Measurements from ENCODE around the gene TSPEAR. TPM values are rescaled to one million over a fixed set of nuclear protein-coding genes. Genes with fewer than 3 reads are reported as not detected.

Gene TSPEAR
- total and polyA plus RNA-seq, 2 of the 13 experiments (the other 11 are each of a cell fraction or from before 2014, with no cell fraction given), result 0.07 to 0.32 TPM

DNA sequence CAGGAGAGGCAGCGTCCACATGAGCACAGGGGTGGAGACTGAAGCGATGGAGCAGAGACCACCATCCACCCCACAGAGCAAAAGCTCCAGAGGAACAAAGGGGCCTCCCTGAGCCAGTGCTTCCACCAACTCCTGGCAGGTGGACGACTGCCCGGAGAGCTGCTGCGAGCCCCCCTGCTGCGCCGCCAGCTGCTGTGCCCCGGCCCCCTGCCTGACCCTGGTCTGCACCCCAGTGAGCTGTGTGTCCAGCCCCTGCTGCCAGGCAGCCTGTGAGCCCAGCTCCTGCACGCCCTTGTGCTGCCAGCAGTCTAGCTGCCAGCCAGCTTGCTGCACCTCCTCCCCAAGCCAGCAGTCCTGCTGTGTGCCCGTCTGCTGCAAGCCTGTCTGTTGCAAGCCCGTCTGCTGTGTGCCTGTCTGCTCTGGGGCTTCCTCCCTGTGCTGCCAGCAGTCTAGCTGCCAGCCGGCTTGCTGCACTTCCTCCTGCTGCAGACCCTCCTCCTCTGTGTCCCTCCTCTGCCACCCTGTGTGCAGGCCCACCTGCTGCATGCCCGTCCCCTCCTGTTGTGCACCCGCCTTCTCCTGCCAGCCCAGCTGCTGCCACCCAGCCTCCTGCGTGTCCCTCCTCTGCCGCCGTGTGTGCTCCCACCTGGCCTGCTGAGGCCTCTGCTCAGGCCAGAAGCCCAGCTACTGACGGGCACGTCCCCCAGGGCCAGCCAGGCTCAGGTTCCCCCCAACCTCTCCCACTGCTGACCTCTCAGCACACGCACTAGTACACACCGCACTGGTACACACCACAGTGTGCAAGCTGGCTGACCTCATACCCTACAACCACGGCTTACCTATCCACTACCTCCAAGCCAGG, 9.0 kb downstream of the TSPEAR start (continued):
- TF ChIP-seq ZNF282 (IDR thresholded peaks at IDR 0.05; ENCODE audit: partially characterized antibody) (no peak), LCORL (IDR thresholded peaks at IDR 0.05) (no peak), LCORL (CRISPR knock-in tag; IDR thresholded peaks at IDR 0.05) (no peak), JUND (CRISPR knock-in tag; IDR thresholded peaks at IDR 0.05) (no peak), HCFC1 (IDR thresholded peaks at IDR 0.05; ENCODE audit: low read depth, low read length) (no peak), ZZZ3 (CRISPR knock-in tag; IDR thresholded peaks at IDR 0.05; ENCODE audit: borderline replicate concordance) (0 out of 2 replicates have a peak, but pooled peaks have one; percentile 5), ZNF550 (CRISPR knock-in tag; IDR thresholded peaks at IDR 0.05; ENCODE audit: borderline replicate concordance) (0 out of 2 replicates have a peak, but pooled peaks have one; percentile 19), MXD4 (CRISPR knock-in tag; IDR thresholded peaks at IDR 0.05) (no peak), ZBTB38 (CRISPR knock-in tag; IDR thresholded peaks at IDR 0.05) (peak; percentile 8; the same call in 1 of the 2 replicates), ZNF776 (CRISPR knock-in tag; IDR thresholded peaks at IDR 0.05) (no peak), TBP (CRISPR knock-in tag; IDR thresholded peaks at IDR 0.05) (no peak), MTF2 (CRISPR knock-in tag; IDR thresholded peaks at IDR 0.05; ENCODE audit: borderline replicate concordance) (no peak), ZMAT3 (CRISPR knock-in tag; conservative IDR thresholded peaks at IDR 0.05) (no peak), REL (CRISPR knock-in tag; conservative IDR thresholded peaks at IDR 0.05) (peak; percentile 22; the same call in 1 of the 2 replicates), MED8 (CRISPR knock-in tag; IDR thresholded peaks at IDR 0.05; ENCODE audit: insufficient replicate concordance) (no peak), ZKSCAN8 (CRISPR knock-in tag; IDR thresholded peaks at IDR 0.05; ENCODE audit: borderline replicate concordance) (no peak), GABPA (IDR thresholded peaks at IDR 0.05; ENCODE audit: low read depth, low read length) (no peak), GABPA (CRISPR knock-in tag; IDR thresholded peaks at IDR 0.05; ENCODE audit: low read depth) (no peak), MIER3 (CRISPR knock-in tag; IDR thresholded peaks at IDR 0.05; ENCODE audit: borderline replicate concordance) (no peak)
- TF ChIP-seq, protein P1, sequence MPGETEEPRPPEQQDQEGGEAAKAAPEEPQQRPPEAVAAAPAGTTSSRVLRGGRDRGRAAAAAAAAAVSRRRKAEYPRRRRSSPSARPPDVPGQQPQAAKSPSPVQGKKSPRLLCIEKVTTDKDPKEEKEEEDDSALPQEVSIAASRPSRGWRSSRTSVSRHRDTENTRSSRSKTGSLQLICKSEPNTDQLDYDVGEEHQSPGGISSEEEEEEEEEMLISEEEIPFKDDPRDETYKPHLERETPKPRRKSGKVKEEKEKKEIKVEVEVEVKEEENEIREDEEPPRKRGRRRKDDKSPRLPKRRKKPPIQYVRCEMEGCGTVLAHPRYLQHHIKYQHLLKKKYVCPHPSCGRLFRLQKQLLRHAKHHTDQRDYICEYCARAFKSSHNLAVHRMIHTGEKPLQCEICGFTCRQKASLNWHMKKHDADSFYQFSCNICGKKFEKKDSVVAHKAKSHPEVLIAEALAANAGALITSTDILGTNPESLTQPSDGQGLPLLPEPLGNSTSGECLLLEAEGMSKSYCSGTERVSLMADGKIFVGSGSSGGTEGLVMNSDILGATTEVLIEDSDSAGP (CRISPR knock-in tag; IDR thresholded peaks at IDR 0.05; ENCODE audit: borderline replicate concordance), result peak; percentile 18; the same call in 1 of the 2 replicates
- TF ChIP-seq, protein P2, sequence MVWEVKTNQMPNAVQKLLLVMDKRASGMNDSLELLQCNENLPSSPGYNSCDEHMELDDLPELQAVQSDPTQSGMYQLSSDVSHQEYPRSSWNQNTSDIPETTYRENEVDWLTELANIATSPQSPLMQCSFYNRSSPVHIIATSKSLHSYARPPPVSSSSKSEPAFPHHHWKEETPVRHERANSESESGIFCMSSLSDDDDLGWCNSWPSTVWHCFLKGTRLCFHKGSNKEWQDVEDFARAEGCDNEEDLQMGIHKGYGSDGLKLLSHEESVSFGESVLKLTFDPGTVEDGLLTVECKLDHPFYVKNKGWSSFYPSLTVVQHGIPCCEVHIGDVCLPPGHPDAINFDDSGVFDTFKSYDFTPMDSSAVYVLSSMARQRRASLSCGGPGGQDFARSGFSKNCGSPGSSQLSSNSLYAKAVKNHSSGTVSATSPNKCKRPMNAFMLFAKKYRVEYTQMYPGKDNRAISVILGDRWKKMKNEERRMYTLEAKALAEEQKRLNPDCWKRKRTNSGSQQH (CRISPR knock-in tag; IDR thresholded peaks at IDR 0.05; ENCODE audit: low read depth), result no peak
- TF ChIP-seq, protein P3, sequence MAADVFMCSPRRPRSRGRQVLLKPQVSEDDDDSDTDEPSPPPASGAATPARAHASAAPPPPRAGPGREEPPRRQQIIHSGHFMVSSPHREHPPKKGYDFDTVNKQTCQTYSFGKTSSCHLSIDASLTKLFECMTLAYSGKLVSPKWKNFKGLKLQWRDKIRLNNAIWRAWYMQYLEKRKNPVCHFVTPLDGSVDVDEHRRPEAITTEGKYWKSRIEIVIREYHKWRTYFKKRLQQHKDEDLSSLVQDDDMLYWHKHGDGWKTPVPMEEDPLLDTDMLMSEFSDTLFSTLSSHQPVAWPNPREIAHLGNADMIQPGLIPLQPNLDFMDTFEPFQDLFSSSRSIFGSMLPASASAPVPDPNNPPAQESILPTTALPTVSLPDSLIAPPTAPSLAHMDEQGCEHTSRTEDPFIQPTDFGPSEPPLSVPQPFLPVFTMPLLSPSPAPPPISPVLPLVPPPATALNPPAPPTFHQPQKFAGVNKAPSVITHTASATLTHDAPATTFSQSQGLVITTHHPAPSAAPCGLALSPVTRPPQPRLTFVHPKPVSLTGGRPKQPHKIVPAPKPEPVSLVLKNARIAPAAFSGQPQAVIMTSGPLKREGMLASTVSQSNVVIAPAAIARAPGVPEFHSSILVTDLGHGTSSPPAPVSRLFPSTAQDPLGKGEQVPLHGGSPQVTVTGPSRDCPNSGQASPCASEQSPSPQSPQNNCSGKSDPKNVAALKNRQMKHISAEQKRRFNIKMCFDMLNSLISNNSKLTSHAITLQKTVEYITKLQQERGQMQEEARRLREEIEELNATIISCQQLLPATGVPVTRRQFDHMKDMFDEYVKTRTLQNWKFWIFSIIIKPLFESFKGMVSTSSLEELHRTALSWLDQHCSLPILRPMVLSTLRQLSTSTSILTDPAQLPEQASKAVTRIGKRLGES (CRISPR knock-in tag; IDR thresholded peaks at IDR 0.05; ENCODE audit: borderline replicate concordance), result no peak
- TF ChIP-seq, protein P4, sequence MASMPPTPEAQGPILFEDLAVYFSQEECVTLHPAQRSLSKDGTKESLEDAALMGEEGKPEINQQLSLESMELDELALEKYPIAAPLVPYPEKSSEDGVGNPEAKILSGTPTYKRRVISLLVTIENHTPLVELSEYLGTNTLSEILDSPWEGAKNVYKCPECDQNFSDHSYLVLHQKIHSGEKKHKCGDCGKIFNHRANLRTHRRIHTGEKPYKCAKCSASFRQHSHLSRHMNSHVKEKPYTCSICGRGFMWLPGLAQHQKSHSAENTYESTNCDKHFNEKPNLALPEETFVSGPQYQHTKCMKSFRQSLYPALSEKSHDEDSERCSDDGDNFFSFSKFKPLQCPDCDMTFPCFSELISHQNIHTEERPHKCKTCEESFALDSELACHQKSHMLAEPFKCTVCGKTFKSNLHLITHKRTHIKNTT (CRISPR knock-in tag; IDR thresholded peaks at IDR 0.05), result no peak
- TF ChIP-seq, protein P5, sequence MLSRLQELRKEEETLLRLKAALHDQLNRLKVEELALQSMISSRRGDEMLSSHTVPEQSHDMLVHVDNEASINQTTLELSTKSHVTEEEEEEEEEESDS (CRISPR knock-in tag; IDR thresholded peaks at IDR 0.05; ENCODE audit: borderline replicate concordance), result no peak
